Parathyroid adenoma (tissue), 2 donors: ENCODE measurements around the gene LSP1.

ENCODE experiments used
- H2AFZ ChIP-seq: fragments of 300-600 bp; sonication (generic); one replicate; pipeline ENCODE4 v1.7.0; 2017; ENCODE audit warnings: antibody characterized with exemption, mild to moderate bottlenecking
- H3K27ac ChIP-seq: fragments of 300-600 bp; sonication (generic); one replicate; pipeline ENCODE4 v1.7.0; 2017
- H3K27me3 ChIP-seq: fragments of 300-600 bp; sonication (generic); one replicate; pipeline ENCODE4 v1.7.0; 2017; ENCODE audit warnings: low read length; ENCODE audit not compliant: control insufficient read depth, insufficient read depth
- H3K36me3 ChIP-seq: fragments of 300-600 bp; sonication (generic); one replicate; pipeline ENCODE4 v1.7.0; 2017; ENCODE audit warnings: low read length; ENCODE audit not compliant: control insufficient read depth, insufficient read depth
- H3K4me1 ChIP-seq: fragments of 300-600 bp; sonication (generic); one replicate; pipeline ENCODE4 v1.7.0; 2017; ENCODE audit warnings: control low read depth
- H3K4me2 ChIP-seq: fragments of 300-600 bp; sonication (generic); one replicate; pipeline ENCODE4 v1.7.0; 2017; ENCODE audit warnings: low read length
- H3K4me3 ChIP-seq: fragments of 300-600 bp; sonication (generic); one replicate; pipeline ENCODE4 v1.7.0; 2017; ENCODE audit warnings: low read depth, low read length
- H3K79me2 ChIP-seq: fragments of 300-600 bp; sonication (generic); one replicate; pipeline ENCODE4 v1.7.0; 2017; ENCODE audit warnings: control low read depth
- H3K9ac ChIP-seq: fragments of 300-600 bp; sonication (generic); one replicate; pipeline ENCODE4 v1.7.0; 2017; ENCODE audit warnings: mild to moderate bottlenecking
- H3K9me3 ChIP-seq: fragments of 300-600 bp; sonication (generic); one replicate; pipeline ENCODE4 v1.7.0; 2017; ENCODE audit warnings: low read length; ENCODE audit not compliant: control insufficient read depth
- CTCF ChIP-seq: fragments of 300-600 bp; sonication (generic); IDR thresholded peaks from one replicate; pipeline ENCODE4 v1.7.0; 2017; ENCODE audit warnings: antibody characterized with exemption, mild to moderate bottlenecking
- donor health status: primary hyperparathyroidism.

The LSP1 gene

GRCh38 chr11:1931341-1932104, 78.6 kb downstream of the LSP1 start:
- H3K79me2 ChIP-seq = no peaks in the 10 kb centered on the region
- no peaks in the 10 kb centered on the region for H3K36me3 ChIP-seq

GRCh38 chr11:1932105-1932480, 79.2 kb downstream of the LSP1 start:
- Histone ChIP-seq H3K9ac (no peak overlapping the region), H3K4me1 (no peaks in the 10 kb centered on the region), H3K4me3 (no peak overlapping the region), H3K27ac (no peak overlapping the region), H3K4me2 (no peak overlapping the region), H3K36me3 (no peaks in the 10 kb centered on the region), H3K79me2 (no peaks in the 10 kb centered on the region), H2AFZ (no peak overlapping the region), H3K27me3 (no peaks in the 10 kb centered on the region), H3K9me3 (no peaks in the 10 kb centered on the region)
- no peak for TF ChIP-seq CTCF

More at GRCh38 chr11:1931341-1932104, 78.6 kb downstream of the LSP1 start:
- no peak overlapping the region for H3K4me2 ChIP-seq
- H3K27me3 ChIP-seq = no peaks in the 10 kb centered on the region
- no peaks in the 10 kb centered on the region for H3K9me3 ChIP-seq
- no peak overlapping the region for H3K9ac ChIP-seq
- no peaks in the 10 kb centered on the region for H3K4me1 ChIP-seq
- no peak overlapping the region for H2AFZ ChIP-seq
- no peak overlapping the region for H3K27ac ChIP-seq
- TF ChIP-seq CTCF = no peak
- no peak overlapping the region for H3K4me3 ChIP-seq

GRCh38 chr11:1932681-1933080, 79.8 kb downstream of the LSP1 start:
- no peak overlapping the region for H3K4me2 ChIP-seq
- H3K4me3 ChIP-seq = no peak overlapping the region
- no peak overlapping the region for H3K9ac ChIP-seq
- H3K9me3 ChIP-seq = no peaks in the 10 kb centered on the region
- no peaks in the 10 kb centered on the region for H3K4me1 ChIP-seq
- H3K79me2 ChIP-seq = no peaks in the 10 kb centered on the region
- no peak for TF ChIP-seq CTCF
- H3K27ac ChIP-seq = no peak overlapping the region
- H2AFZ ChIP-seq = no peak overlapping the region
- H3K27me3 ChIP-seq = no peaks in the 10 kb centered on the region
- H3K36me3 ChIP-seq = no peaks in the 10 kb centered on the region

DNA sequence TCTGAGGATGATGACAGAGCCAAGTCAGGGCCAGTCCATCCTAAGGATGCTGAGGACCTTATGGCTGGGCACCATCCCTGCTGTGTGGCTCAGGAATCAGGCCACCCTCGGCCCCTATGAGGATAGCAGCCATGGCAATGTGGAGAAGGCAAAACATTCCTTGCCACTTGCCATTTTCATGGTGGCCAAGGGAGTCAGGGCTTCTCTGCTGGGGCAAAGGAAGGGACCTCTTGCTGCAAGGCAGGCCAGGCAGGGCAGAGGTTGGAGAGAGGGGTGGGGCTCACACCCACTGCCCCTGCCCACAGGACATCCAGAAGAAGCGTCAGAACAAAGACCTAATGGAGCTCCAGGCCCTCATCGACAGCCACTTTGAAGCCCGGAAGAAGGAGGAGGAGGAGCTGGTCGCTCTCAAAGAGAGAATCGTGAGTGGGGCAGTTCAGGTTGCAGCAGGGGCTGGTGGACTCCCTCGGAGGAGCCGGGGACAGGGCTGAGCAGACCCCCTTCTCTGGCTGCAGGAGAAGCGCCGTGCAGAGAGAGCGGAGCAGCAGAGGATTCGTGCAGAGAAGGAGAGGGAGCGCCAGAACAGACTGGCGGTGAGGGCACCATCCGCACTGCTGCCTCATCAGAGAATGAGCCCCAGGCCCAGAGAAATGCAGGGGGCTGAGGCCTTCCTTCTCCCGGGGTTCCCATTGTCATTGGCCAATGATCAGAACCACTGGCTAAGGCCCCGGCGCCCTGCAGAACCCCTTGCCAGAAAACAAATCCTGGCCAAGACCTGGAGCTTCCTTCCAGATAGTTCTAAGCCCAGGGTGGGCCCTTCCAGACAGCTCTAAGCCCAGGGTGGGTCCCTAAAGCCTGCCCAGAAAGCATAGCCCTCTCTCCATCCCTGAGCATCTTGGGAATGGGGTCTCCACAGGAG, 80.8 kb downstream of the LSP1 start:
- TF ChIP-seq CTCF = no peak
- Histone ChIP-seq H3K27me3 (no peaks in the 10 kb centered on the region), H2AFZ (no peak overlapping the region), H3K36me3 (no peaks in the 10 kb centered on the region), H3K4me3 (no peak overlapping the region), H3K4me2 (no peak overlapping the region), H3K9ac (no peak overlapping the region), H3K9me3 (no peaks in the 10 kb centered on the region), H3K27ac (no peak overlapping the region), H3K4me1 (no peaks in the 10 kb centered on the region), H3K79me2 (no peaks in the 10 kb centered on the region)
